22Rv1 (cell line): ENCODE results near the gene SLC4A9.

Source experiments
- ZFX ChIP-seq: fragments of 450-650 bp; IDR thresholded peaks from 2 replicates; pipeline ENCODE4 v1.6.1; 2017; ENCODE audit warnings: antibody characterized with exemption, borderline replicate concordance
- TF ChIP-seq, protein P1 (sequence below): fragments of 450-650 bp; IDR thresholded peaks from 2 replicates; pipeline ENCODE4 v1.5.1; 2017; ENCODE audit warnings: mild to moderate bottlenecking

- TF ChIP-seq, protein P1, sequence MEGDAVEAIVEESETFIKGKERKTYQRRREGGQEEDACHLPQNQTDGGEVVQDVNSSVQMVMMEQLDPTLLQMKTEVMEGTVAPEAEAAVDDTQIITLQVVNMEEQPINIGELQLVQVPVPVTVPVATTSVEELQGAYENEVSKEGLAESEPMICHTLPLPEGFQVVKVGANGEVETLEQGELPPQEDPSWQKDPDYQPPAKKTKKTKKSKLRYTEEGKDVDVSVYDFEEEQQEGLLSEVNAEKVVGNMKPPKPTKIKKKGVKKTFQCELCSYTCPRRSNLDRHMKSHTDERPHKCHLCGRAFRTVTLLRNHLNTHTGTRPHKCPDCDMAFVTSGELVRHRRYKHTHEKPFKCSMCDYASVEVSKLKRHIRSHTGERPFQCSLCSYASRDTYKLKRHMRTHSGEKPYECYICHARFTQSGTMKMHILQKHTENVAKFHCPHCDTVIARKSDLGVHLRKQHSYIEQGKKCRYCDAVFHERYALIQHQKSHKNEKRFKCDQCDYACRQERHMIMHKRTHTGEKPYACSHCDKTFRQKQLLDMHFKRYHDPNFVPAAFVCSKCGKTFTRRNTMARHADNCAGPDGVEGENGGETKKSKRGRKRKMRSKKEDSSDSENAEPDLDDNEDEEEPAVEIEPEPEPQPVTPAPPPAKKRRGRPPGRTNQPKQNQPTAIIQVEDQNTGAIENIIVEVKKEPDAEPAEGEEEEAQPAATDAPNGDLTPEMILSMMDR, result no peak
- TF ChIP-seq ZFX, result no peak
Observed at GRCh38 chr5:140322751-140323731, 37.0 kb upstream of the SLC4A9 start.
